Muscle of leg (tissue), 11 donors: ENCODE measurements around the gene TUBGCP2. TPM values are rescaled to one million over a fixed set of nuclear protein-coding genes. Genes with fewer than 3 reads are reported as not detected.
"Not testable (repeated sequence)": the region's sequence is repeated elsewhere in the genome, so short reads cannot be mapped to it uniquely, and the experiment has no call there.

Experiments used
- DNase-seq: peaks from one replicate; pipeline ENCODE4 v3.0.0; 2013
- H3K27ac ChIP-seq: one replicate; pipeline ENCODE4 v1.5.1; 2013; ENCODE audit warnings: mild to moderate bottlenecking, low read length, control low read depth
- H3K27me3 ChIP-seq: one replicate; pipeline ENCODE4 v1.6.1; 2013; ENCODE audit warnings: low read length; ENCODE audit not compliant: control insufficient read depth, insufficient read depth
- H3K36me3 ChIP-seq: one replicate; pipeline ENCODE4 v1.6.1; 2013; ENCODE audit warnings: low read length; ENCODE audit not compliant: control insufficient read depth, insufficient read depth
- H3K4me1 ChIP-seq: one replicate; pipeline ENCODE4 v1.6.1; 2013; ENCODE audit warnings: low read length; ENCODE audit not compliant: control insufficient read depth, insufficient read depth
- H3K4me3 ChIP-seq: one replicate; pipeline ENCODE4 v1.5.1; 2013; ENCODE audit warnings: low read length, control low read depth
- H3K9me3 ChIP-seq: replicated peaks from 2 replicates; pipeline ENCODE4 v1.6.1; 2013; ENCODE audit warnings: low read depth, low read length; ENCODE audit not compliant: control insufficient read depth
- WGBS: methylation state at CpG from one replicate; pipeline ENCODE4 v1.1.5; 2013; ENCODE audit warnings: missing lambda C conversion rate; ENCODE audit not compliant: insufficient coverage; 5-methylcytosine and 5-hydroxymethylcytosine counted together
- polyA plus RNA-seq, 8 donors: library from polyadenylated mRNA; unstranded; fragments of 120-200 nt; gene quantifications; one replicate each; pipeline versions ENCODE4 v1.2.1 to v1.2.3, GENCODE V29; 2013; ENCODE audit warnings: inconsistent platforms in 1 of 8, low replicate concordance in 1 of 8; ENCODE audit not compliant: insufficient read length in 8 of 8, insufficient read depth in 1 of 8
- total RNA-seq: library from RNA; stranded (reverse); fragments of 120-200 nt; gene quantifications from one replicate; pipeline ENCODE4 v1.2.4, GENCODE V29; 2013

Gene TUBGCP2
- total and polyA plus RNA-seq, 9 donors, result 33.6 to 51.2 (median 39.7) TPM

- peaks cover 57% of the 10 kb centered on the region for H3K27me3 ChIP-seq
- H3K4me3 ChIP-seq, result no peak overlapping the region
- 15% methylated on average over 20 of the region's 20 CpGs for WGBS
- no peak overlapping the region for H3K27ac ChIP-seq
- H3K4me1 ChIP-seq, result peaks cover 26% of the 10 kb centered on the region
- H3K36me3 ChIP-seq, result no peaks in the 10 kb centered on the region
- no peak for DNase-seq
- H3K9me3 ChIP-seq, result no peaks in the 10 kb centered on the region
These were observed 16.2 kb upstream of the TUBGCP2 start for GRCh38 chr10:133324857-133325260.

DNA sequence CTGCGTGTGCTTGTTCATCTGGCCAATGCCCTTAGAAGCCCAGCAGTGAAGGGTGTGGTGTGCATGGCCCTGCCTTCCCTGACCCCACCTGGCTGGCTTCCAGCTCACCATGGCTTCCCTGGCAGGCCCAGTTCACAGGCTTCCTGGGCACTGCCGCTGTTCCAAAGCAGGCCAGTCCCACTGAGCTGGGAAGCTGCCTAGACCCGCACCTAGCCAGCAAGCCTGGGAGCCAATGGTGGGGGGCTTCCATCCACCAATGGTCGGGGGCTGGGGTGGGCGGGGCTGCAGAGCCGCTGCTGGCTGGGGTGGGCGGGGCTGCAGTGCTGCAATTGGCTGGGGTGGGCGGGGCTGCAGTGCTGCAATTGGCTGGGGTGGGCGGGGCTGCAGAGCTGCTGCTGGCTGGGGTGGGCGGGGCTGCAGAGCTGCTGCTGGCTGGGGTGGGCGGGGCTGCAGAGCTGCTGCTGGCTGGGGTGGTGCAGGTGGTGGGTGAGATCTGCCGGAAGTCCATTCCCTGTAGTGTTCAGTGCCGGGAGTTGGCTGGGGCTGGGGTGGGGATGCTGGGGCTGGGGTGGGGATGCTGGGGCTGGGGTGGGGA, 15.6 kb upstream of the TUBGCP2 start:
- H3K27ac ChIP-seq, result no peak overlapping the region
- H3K27me3 ChIP-seq, result peaks cover 56% of the 10 kb centered on the region
- 14% methylated on average over 3 of the region's 13 CpGs for WGBS
- no peaks in the 10 kb centered on the region for H3K9me3 ChIP-seq
- no peaks in the 10 kb centered on the region for H3K36me3 ChIP-seq
- DNase-seq, result peak; percentile 41
- no peak overlapping the region for H3K4me3 ChIP-seq
- H3K4me1 ChIP-seq, result peaks cover 21% of the 10 kb centered on the region

DNA sequence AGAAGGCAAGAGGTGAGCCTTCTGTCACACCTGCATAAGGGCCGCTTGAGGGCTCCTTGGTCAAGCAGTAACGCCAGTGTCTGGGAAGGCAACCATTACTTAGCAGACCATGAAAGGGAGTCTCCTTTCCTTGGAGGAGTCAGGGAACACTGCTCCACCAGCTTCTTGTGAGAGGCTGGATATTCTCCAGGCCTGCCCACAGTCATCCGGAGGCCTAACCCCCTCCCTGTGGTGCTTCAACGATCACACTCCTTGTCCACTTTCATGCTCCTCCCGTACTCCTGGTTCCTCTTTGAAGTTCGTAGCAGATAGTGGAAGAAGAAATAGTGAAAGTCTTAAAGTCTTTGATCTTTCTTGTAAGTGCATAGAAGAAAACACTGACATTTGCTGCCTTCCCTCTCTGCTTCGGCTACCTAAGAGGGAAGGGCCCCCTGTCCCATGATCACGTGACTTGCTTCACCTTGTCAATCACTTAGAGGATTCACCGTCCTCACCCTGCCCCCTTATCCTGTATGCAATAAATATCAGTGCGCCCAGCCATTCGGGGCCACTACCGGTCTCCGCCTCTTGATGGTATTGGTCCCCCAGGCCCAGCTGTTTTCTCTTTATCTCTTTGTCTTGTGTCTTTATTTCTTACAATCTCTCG, 13.5 kb upstream of the TUBGCP2 start:
- not testable (repeated sequence) for H3K4me3 ChIP-seq, H3K36me3 ChIP-seq, DNase-seq, H3K9me3 ChIP-seq, H3K27ac ChIP-seq
- peaks cover 22% of the 10 kb centered on the region for H3K4me1 ChIP-seq
- H3K27me3 ChIP-seq, result peaks cover 45% of the 10 kb centered on the region
- WGBS, result 80% methylated on average over 1 of the region's 14 CpGs

- H3K27me3 ChIP-seq, result peaks cover 32% of the 10 kb centered on the region
- not testable (repeated sequence) for H3K4me3 ChIP-seq, H3K36me3 ChIP-seq, H3K27ac ChIP-seq, H3K9me3 ChIP-seq, DNase-seq
- peaks cover 19% of the 10 kb centered on the region for H3K4me1 ChIP-seq
- 100% methylated on average over 2 of the region's 6 CpGs for WGBS
These were observed 12.3 kb upstream of the TUBGCP2 start for GRCh38 chr10:133320852-133321422.

DNA sequence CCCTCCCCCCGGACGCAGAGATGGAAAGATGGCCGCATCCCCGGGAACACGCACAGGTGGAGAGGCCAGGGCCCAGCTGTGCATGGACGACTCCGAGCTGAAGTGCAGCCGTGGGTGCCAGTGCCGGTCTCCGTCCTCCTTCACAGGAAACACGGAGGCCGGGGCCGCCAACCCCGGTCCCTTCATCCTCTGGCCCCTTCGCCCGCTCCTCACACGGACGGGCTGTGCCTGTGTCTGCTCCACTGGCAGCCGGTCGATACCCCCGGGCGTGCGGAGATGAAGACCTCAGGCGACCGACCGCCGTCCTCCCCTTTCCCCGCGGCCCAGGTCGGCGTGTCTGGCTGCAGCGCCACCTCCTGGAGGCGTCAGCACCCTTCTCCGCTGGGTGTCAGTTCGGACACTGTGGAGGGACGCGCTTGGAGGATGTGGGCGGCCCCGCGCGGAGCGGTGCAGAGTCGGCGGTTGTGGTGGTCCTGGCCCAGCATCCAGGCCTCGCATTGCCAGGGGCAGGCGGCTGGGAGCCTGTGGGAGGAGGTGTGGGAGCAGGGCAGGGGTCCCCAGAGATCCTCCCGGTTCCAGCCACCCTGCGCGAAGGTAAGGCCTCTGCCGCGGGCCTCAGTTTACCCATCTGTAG, 9.9 kb upstream of the TUBGCP2 start:
- peaks cover 21% of the 10 kb centered on the region for H3K27me3 ChIP-seq
- no peaks in the 10 kb centered on the region for H3K9me3 ChIP-seq
- H3K27ac ChIP-seq, result no peak overlapping the region
- 9% methylated on average over 46 of the region's 51 CpGs for WGBS
- H3K36me3 ChIP-seq, result no peaks in the 10 kb centered on the region
- DNase-seq, result no peak
- H3K4me3 ChIP-seq, result peak overlapping the region; percentile 21
- peaks cover 6% of the 10 kb centered on the region for H3K4me1 ChIP-seq

DNA sequence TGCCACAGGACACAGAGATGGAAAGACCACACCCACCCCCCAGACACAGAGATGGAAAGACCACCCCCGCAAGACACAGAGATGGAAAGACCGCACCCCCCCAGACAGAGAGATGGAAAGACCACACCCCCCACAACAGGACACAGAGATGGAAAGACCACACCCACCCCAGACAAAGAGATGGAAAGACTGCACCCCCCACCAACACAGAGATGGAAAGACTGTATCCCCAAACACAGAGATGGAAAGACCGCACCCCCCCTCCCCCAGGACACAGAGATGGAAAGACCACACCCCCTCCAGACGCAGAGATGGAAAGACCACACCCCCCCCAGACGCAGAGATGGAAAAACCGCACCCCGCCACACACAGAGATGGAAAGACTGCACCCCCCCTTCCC, 8.1 kb upstream of the TUBGCP2 start:
- Histone ChIP-seq H3K9me3 (no peaks in the 10 kb centered on the region), H3K4me3 (no peak overlapping the region), H3K36me3 (peaks cover 10% of the 10 kb centered on the region), H3K27ac (no peak overlapping the region), H3K4me1 (peaks cover 6% of the 10 kb centered on the region), H3K27me3 (peaks cover 16% of the 10 kb centered on the region)
- DNase-seq, result no peak
- no CpG with 5 or more reads among the region's 7 CpGs for WGBS

DNA sequence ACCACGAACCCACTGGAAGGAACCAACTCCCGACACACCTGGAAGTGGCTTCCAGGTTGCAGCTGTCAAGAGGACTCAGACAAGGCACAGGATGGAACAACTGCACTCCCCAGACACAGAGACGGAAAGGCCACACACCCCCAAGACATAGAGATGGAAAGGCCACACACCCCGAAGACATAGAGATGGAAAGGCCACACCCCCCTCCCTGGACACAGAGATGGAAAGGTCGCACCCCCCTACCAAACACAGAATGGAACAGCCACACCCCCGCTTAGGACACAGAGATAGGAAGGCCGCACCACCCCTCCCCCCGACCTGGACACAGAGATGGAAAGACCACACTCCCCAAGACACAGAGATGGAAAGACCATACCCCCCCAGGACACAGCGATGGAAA, 7.6 kb upstream of the TUBGCP2 start:
- Histone ChIP-seq H3K4me1 (peaks cover 6% of the 10 kb centered on the region), H3K9me3 (no peaks in the 10 kb centered on the region), H3K36me3 (peaks cover 14% of the 10 kb centered on the region), H3K27ac (no peak overlapping the region), H3K4me3 (no peak overlapping the region), H3K27me3 (peaks cover 16% of the 10 kb centered on the region)
- WGBS, result 89% methylated on average over 2 of the region's 9 CpGs
- no peak for DNase-seq

DNA sequence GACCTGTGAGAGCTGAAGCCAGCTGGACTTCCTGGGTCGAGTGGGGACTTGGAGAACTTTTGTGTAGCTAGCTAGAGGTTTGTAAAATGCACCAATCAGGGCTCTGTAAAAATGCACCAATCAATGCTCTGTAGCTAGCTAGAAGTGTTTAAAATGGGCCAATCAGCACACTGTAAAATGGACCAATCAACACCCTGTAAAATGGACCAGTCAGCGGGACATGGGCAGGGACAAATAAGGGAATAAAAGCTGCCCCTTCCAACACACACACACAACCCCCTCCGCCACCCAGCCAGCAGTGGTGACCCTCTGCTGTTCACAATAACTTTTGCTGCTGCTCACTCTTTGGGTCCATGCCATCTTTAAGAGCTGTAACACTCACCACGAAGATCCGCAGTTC, 7.2 kb upstream of the TUBGCP2 start:
- WGBS, result 78% methylated on average over 5 of the region's 5 CpGs
- no peak overlapping the region for H3K27ac ChIP-seq
- H3K4me3 ChIP-seq, result no peak overlapping the region
- H3K9me3 ChIP-seq, result no peaks in the 10 kb centered on the region
- DNase-seq, result no peak
- H3K27me3 ChIP-seq, result peaks cover 15% of the 10 kb centered on the region
- H3K4me1 ChIP-seq, result peaks cover 6% of the 10 kb centered on the region
- H3K36me3 ChIP-seq, result peaks cover 15% of the 10 kb centered on the region

GRCh38 chr10:133314911-133315310, 6.2 kb upstream of the TUBGCP2 start:
- DNase-seq, result no peak
- H3K27ac ChIP-seq, result no peak overlapping the region
- no peak overlapping the region for H3K4me3 ChIP-seq
- 82% methylated on average over 11 of the region's 12 CpGs for WGBS
- peaks cover 6% of the 10 kb centered on the region for H3K4me1 ChIP-seq
- H3K36me3 ChIP-seq, result peaks cover 23% of the 10 kb centered on the region
- H3K27me3 ChIP-seq, result peaks cover 14% of the 10 kb centered on the region
- no peaks in the 10 kb centered on the region for H3K9me3 ChIP-seq

DNA sequence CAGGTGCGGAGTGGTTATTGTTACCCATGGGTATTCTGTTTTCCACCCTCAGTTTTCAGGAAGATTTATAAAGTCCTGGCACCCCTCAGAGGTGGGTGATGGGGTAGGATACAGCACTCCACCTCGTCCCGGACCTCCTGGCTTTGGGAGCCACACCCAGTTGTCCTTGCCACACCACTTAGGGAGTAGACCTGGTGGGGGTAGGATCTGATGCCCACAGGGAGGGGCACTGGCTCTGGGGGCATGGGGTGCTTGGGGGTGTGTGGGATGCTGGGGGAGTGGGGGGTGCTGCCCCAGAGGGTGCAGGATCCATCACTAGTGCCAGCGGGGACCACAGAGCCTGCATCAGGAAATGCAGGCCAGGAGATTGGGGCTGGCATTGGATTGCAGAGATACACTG, 4.5 kb upstream of the TUBGCP2 start:
- Histone ChIP-seq H3K27ac (no peak overlapping the region), H3K9me3 (no peaks in the 10 kb centered on the region), H3K36me3 (peaks cover 27% of the 10 kb centered on the region), H3K27me3 (no peaks in the 10 kb centered on the region), H3K4me1 (peaks cover 3% of the 10 kb centered on the region), H3K4me3 (no peak overlapping the region)
- no peak for DNase-seq
- 62% methylated on average over 3 of the region's 4 CpGs for WGBS
